Measurements from ENCODE around the gene VWF. TPM values are rescaled to one million over a fixed set of nuclear protein-coding genes. Genes with fewer than 3 reads are reported as not detected.

Gene VWF
- total and polyA plus RNA-seq, 2 of the 13 experiments (the other 11 are each of a cell fraction or from before 2014, with no cell fraction given) = 0.20 to 0.25 TPM

- TF ChIP-seq MLXIP (CRISPR knock-in tag; IDR thresholded peaks at IDR 0.05; ENCODE audit: borderline replicate concordance) = no peak
- no peak for TF ChIP-seq ZNF460 (CRISPR knock-in tag; IDR thresholded peaks at IDR 0.05; ENCODE audit: borderline replicate concordance)
These were observed 1.2 kb downstream of the VWF start (continued) for GRCh38 chr12:6123258-6123657.

- H3K4me1 ChIP-seq (ENCODE audit: insufficient read depth, low read length) = peaks cover 18% of the 10 kb centered on the region
- no peaks in the 10 kb centered on the region for H4K20me1 ChIP-seq (ENCODE audit: insufficient read depth, low read length)
- intact Hi-C loops (cut with micrococcal nuclease; ENCODE audit: unreplicated experiment) (no loop called here), in situ Hi-C loops (cut with HindIII; ENCODE audit: extremely low pct_ligation_motif_present, low pct_unique_long_range_greater_than_20kb) (no loop called here)
- no peak for FAIRE-seq
- DNase-seq (ENCODE audit: low spot score) = no peak
- 56% methylated on average over 4 of the region's 4 CpGs for WGBS (ENCODE audit: low lambda C conversion rate)
- H3K4me3 ChIP-seq (replicated peaks in 1 of 3; ENCODE audit: insufficient read depth in 1 of 3, low read depth in 2 of 3, low read length in 3 of 3) = no peak overlapping the region
- peaks cover 3 to 36% of the 10 kb centered on the region in 2 experiments; a peak in 4 of 5 replicates for H3K27me3 ChIP-seq (ENCODE audit: control insufficient read depth in 1 of 2, insufficient read depth in 2 of 2, low read length in 2 of 2)
- H2AFZ ChIP-seq (ENCODE audit: low read length) = no peak overlapping the region
- H3K27ac ChIP-seq (ENCODE audit: extremely low read length, insufficient read depth, low read length) = no peak overlapping the region
- no peak for TF ChIP-seq ZNF331 (CRISPR knock-in tag; IDR thresholded peaks at IDR 0.05)
- TF ChIP-seq CHD2 (IDR thresholded peaks at IDR 0.05; ENCODE audit: low read depth, low read length) = no peak
- no peak for TF ChIP-seq POLR2AphosphoS2 (IDR thresholded peaks at IDR 0.05; ENCODE audit: low read depth, low read length)
- TF ChIP-seq ZHX1 (CRISPR knock-in tag; IDR thresholded peaks at IDR 0.05; ENCODE audit: low read depth) = no peak
- no peak for TF ChIP-seq ARNT2 (CRISPR knock-in tag; IDR thresholded peaks at IDR 0.05; ENCODE audit: low read depth)
- H3K4me2 ChIP-seq (ENCODE audit: low read depth, low read length) = no peak overlapping the region
- BruUV-seq (replicated peaks) = no TSS peak
- H3K9ac ChIP-seq (ENCODE audit: insufficient read depth, low read depth, low read length) = no peak overlapping the region
- H3K9me3 ChIP-seq (ENCODE audit: low read length) = no peaks in the 10 kb centered on the region
- ATAC-seq = no peak
- H3K36me3 ChIP-seq (replicated peaks in 1 of 2; ENCODE audit: control insufficient read depth in 1 of 2, insufficient read depth in 2 of 2, low read length in 2 of 2) = no peaks in the 10 kb centered on the region
- POLR2A ChIA-PET = no interaction called here
- CTCF ChIA-PET (ENCODE audit: low intra/inter-chr PET ratio, low total read pairs) = no interaction called here
- no peaks in the 10 kb centered on the region for H3K79me2 ChIP-seq (ENCODE audit: insufficient read depth, low read length)
These were observed 2.3 kb downstream of the VWF start for GRCh38 chr12:6122201-6122600.

All from HepG2 (cell line).